GM12878 (cell line): Measurements from ENCODE around the gene CCDC57. TPM values are rescaled to one million over a fixed set of nuclear protein-coding genes. Genes with fewer than 3 reads are reported as not detected.

Source experiments
- BMI1 ChIP-seq: fragments of 450-650 bp; IDR thresholded peaks from 2 replicates; pipeline ENCODE4 v1.6.1; 2016; ENCODE audit warnings: mild to moderate bottlenecking, moderate library complexity, borderline replicate concordance
- ESRRA ChIP-seq: IDR thresholded peaks from 2 replicates; pipeline ENCODE4 v1.6.1; 2012; ENCODE audit warnings: mild to moderate bottlenecking, low read length, improper control_type of control experiment
- EZH2 ChIP-seq: IDR thresholded peaks from 2 replicates; pipeline ENCODE4 v1.6.1; 2012; ENCODE audit warnings: low read depth, mild to moderate bottlenecking, control low read depth, inconsistent platforms, low read length, borderline replicate concordance; ENCODE audit not compliant: control insufficient read depth
- FOS ChIP-seq: IDR thresholded peaks from 3 replicates; pipeline ENCODE4 v1.6.1; 2011; ENCODE audit warnings: borderline replicate concordance; ENCODE audit not compliant: insufficient read length; ENCODE audit errors: extremely low read depth
- JUNB ChIP-seq: IDR thresholded peaks from 2 replicates; pipeline ENCODE4 v1.6.1; 2016; ENCODE audit warnings: antibody characterized with exemption, mild to moderate bottlenecking
- KLF5 ChIP-seq: fragments of 450-650 bp; IDR thresholded peaks from 2 replicates; pipeline ENCODE4 v1.6.1; 2014; ENCODE audit warnings: mild to moderate bottlenecking; ENCODE audit not compliant: partially characterized antibody
- MLLT1 ChIP-seq: fragments of 450-650 bp; IDR thresholded peaks from 2 replicates; pipeline ENCODE4 v1.6.1; 2016; ENCODE audit warnings: mild to moderate bottlenecking
- MTA2 ChIP-seq: fragments of 450-650 bp; IDR thresholded peaks from 2 replicates; pipeline ENCODE4 v1.6.1; 2016; ENCODE audit warnings: low read depth, mild to moderate bottlenecking, moderate library complexity
- NFYA ChIP-seq: IDR thresholded peaks from 2 replicates; pipeline ENCODE4 v1.6.1; 2011; ENCODE audit warnings: low read depth, mild to moderate bottlenecking, low read length, improper control_type of control experiment, borderline replicate concordance
- RELA ChIP-seq: fragments of 450-650 bp; IDR thresholded peaks from 2 replicates; pipeline ENCODE4 v1.8.0; 2014; ENCODE audit warnings: borderline replicate concordance; ENCODE audit not compliant: partially characterized antibody
- RFX5 ChIP-seq: IDR thresholded peaks from 2 replicates; pipeline ENCODE4 v1.6.1; 2011; ENCODE audit warnings: low read depth, low read length, improper control_type of control experiment
- SKIL ChIP-seq: fragments of 450-650 bp; IDR thresholded peaks from 2 replicates; pipeline ENCODE4 v1.6.1; 2017; ENCODE audit warnings: mild to moderate bottlenecking, low read depth, inconsistent platforms; ENCODE audit not compliant: poor library complexity, severe bottlenecking
- SRF ChIP-seq, 2 experiments: IDR thresholded peaks; 2 replicates each; pipeline ENCODE4 v1.6.1; 2011; ENCODE audit warnings: low read depth in 2 of 2, low read length in 2 of 2, mild to moderate bottlenecking in 1 of 2, moderate library complexity in 1 of 2
- TCF3 ChIP-seq: IDR thresholded peaks from 2 replicates; pipeline ENCODE4 v1.6.1; 2012; ENCODE audit warnings: low read depth, mild to moderate bottlenecking, low read length, borderline replicate concordance; ENCODE audit not compliant: insufficient read depth
- ZBTB11 ChIP-seq: fragments of 450-650 bp; formaldehyde crosslinking; IDR thresholded peaks from 2 replicates; pipeline ENCODE4 v1.5.0; 2022; ENCODE audit warnings: mild to moderate bottlenecking, missing genetic modification characterization
- ZBTB4 ChIP-seq: fragments of 450-650 bp; formaldehyde crosslinking; IDR thresholded peaks from 2 replicates; pipeline ENCODE4 v1.4.0; 2022; ENCODE audit warnings: mild to moderate bottlenecking, moderate library complexity
- ZNF384 ChIP-seq: IDR thresholded peaks from 2 replicates; pipeline ENCODE4 v1.6.1; 2012; ENCODE audit warnings: low read depth, mild to moderate bottlenecking, low read length, improper control_type of control experiment, borderline replicate concordance
- ZZZ3 ChIP-seq: IDR thresholded peaks from 2 replicates; pipeline ENCODE4 v1.6.1; 2011; ENCODE audit warnings: low read depth; ENCODE audit not compliant: control insufficient read depth, insufficient read length
- polyA plus RNA-seq, 11 experiments: library from polyadenylated mRNA; depleted of rRNA in 4 of 11; unstranded in 6 of 11; stranded (reverse) in 5 of 11; fragments of >200 nt; fragmentation: Nextera tagmentation in 4 of 11; fragmentation: Illumina TruSeq in 1 of 11; extraction: Ambion mirVana in 4 of 11; extraction: Trizol in 1 of 11; gene quantifications; 1 replicate in 1 of 11; 2 replicates in 10 of 11; pipeline versions ENCODE4 v1.2.1 to v1.2.3, GENCODE V29; 2011 to 2016; ENCODE audit warnings: inconsistent platforms in 2 of 11, missing spikeins in 2 of 11, low read depth in 1 of 11
- total RNA-seq, 4 experiments: library from RNA; depleted of rRNA in 3 of 4; stranded (reverse); fragments of >200 nt in 3 of 4; fragmentation: Illumina TruSeq in 1 of 4; extraction: Trizol in 1 of 4; gene quantifications; 2 replicates each; pipeline versions ENCODE4 v1.2.1 to v1.2.3, GENCODE V29; 2013 to 2021

CCDC57 gene
- total and polyA plus RNA-seq, 10 of the 15 experiments (the other 5 are each of a cell fraction or from before 2014, with no cell fraction given), result 5.4 to 123 (median 45.8) TPM

- TF ChIP-seq SKIL (no peak), BMI1 (peak; percentile 75), ESRRA (no peak), FOS (no peak), MTA2 (no peak), NFYA (no peak), TCF3 (0 out of 2 replicates have a peak, but pooled peaks have one; percentile 29), RFX5 (0 out of 2 replicates have a peak, but pooled peaks have one; percentile 20), EZH2 (no peak), RELA (peak; percentile 57), ZZZ3 (no peak), ZNF384 (peak; percentile 68), SRF (IDR thresholded peaks at IDR 0.05; ENCODE audit: low read depth in 2 of 2, low read length in 2 of 2) (peak; percentile 28 to 88; a peak in 3 of 4 replicates), KLF5 (peak; percentile 51), MLLT1 (peak; percentile 30; the same call in 1 of the 2 replicates), ZBTB11 (CRISPR knock-in tag) (peak; percentile 96), JUNB (no peak), ZBTB4 (no peak)
Observed at GRCh38 chr17:82212331-82213250, at the start of gene CCDC57 (continued).
